Femur (tissue), 1 donor: ENCODE results near the gene AFAP1.

Experiments used
- DNase-seq: peaks from one replicate; pipeline ENCODE4 v3.0.0-alpha.2; 2017

The AFAP1 gene

GRCh38 chr4:7801641-7802040 lies 138.0 kb downstream of the AFAP1 start:
- no peak for DNase-seq

- peak; percentile 12 for DNase-seq
These were observed 138.7 kb downstream of the AFAP1 start for GRCh38 chr4:7801001-7801400.

- DNase-seq, result peak; percentile 17
These were observed 139.3 kb downstream of the AFAP1 start for GRCh38 chr4:7800410-7800809.

- no peak for DNase-seq
These were observed 139.9 kb downstream of the AFAP1 start for GRCh38 chr4:7799736-7800135.

GRCh38 chr4:7799306-7799705 lies 140.4 kb downstream of the AFAP1 start:
- no peak for DNase-seq

GRCh38 chr4:7798178-7798995 lies 141.3 kb downstream of the AFAP1 start:
- no peak for DNase-seq

GRCh38 chr4:7797330-7797729 lies 142.3 kb downstream of the AFAP1 start:
- DNase-seq, result no peak

- DNase-seq, result no peak
These were observed 143.7 kb downstream of the AFAP1 start for GRCh38 chr4:7795983-7796382.

GRCh38 chr4:7793186-7793585 lies 146.5 kb downstream of the AFAP1 start:
- peak; percentile 3 for DNase-seq

GRCh38 chr4:7792616-7793015 lies 147.0 kb downstream of the AFAP1 start:
- peak; percentile 11 for DNase-seq

GRCh38 chr4:7790999-7791398 lies 148.7 kb downstream of the AFAP1 start:
- DNase-seq, result no peak

GRCh38 chr4:7790023-7790422 lies 149.6 kb downstream of the AFAP1 start:
- DNase-seq, result no peak

- no peak for DNase-seq
These were observed 150.8 kb downstream of the AFAP1 start for GRCh38 chr4:7788694-7789425.

GRCh38 chr4:7788193-7788592 lies 151.5 kb downstream of the AFAP1 start:
- DNase-seq, result no peak

- DNase-seq, result no peak
These were observed 151.9 kb downstream of the AFAP1 start for GRCh38 chr4:7787681-7788141.

- no peak for DNase-seq
These were observed 152.6 kb downstream of the AFAP1 start for GRCh38 chr4:7787067-7787466.

GRCh38 chr4:7786517-7786916 lies 153.1 kb downstream of the AFAP1 start:
- no peak for DNase-seq

GRCh38 chr4:7786040-7786439 lies 153.6 kb downstream of the AFAP1 start:
- no peak for DNase-seq

GRCh38 chr4:7785017-7785416 lies 154.6 kb downstream of the AFAP1 start:
- DNase-seq, result no peak

- no peak for DNase-seq
These were observed 155.4 kb downstream of the AFAP1 start for GRCh38 chr4:7784131-7784870.

GRCh38 chr4:7783541-7783940 lies 156.1 kb downstream of the AFAP1 start:
- DNase-seq, result no peak

GRCh38 chr4:7782783-7783182 lies 156.9 kb downstream of the AFAP1 start:
- no peak for DNase-seq

GRCh38 chr4:7781993-7782392 lies 157.7 kb downstream of the AFAP1 start:
- DNase-seq, result no peak
